ENCODE measurements around the gene PRAMEF5.
"Not testable (repeated sequence)": the region's sequence is repeated elsewhere in the genome, so short reads cannot be mapped to it uniquely, and the experiment has no call there.

The PRAMEF5 gene

GRCh38 chr1:13230601-13231000 is 23.4 kb upstream of the PRAMEF5 start:
- not testable (repeated sequence) for H3K27ac ChIP-seq (ENCODE audit: low read depth, low read length); H3K4me3 ChIP-seq (ENCODE audit: low read depth in 1 of 5, low read length in 5 of 5); H3K27me3 ChIP-seq (ENCODE audit: control insufficient read depth in 5 of 5, insufficient read depth in 4 of 5, low read length in 5 of 5); H3K9me3 ChIP-seq (ENCODE audit: control insufficient read depth in 5 of 5, low read length in 5 of 5); H3K36me3 ChIP-seq (ENCODE audit: control insufficient read depth in 5 of 5, insufficient read depth in 5 of 5, low read length in 5 of 5); H3K4me1 ChIP-seq (ENCODE audit: control insufficient read depth in 5 of 5, insufficient read depth in 5 of 5, low read length in 5 of 5); H3K9ac ChIP-seq (ENCODE audit: low read length in 5 of 5)

- H3K27me3 ChIP-seq (ENCODE audit: control insufficient read depth in 5 of 5, insufficient read depth in 4 of 5, low read length in 5 of 5); H3K4me1 ChIP-seq (ENCODE audit: control insufficient read depth in 5 of 5, insufficient read depth in 5 of 5, low read length in 5 of 5); H3K36me3 ChIP-seq (ENCODE audit: control insufficient read depth in 5 of 5, insufficient read depth in 5 of 5, low read length in 5 of 5); H3K4me3 ChIP-seq (ENCODE audit: low read depth in 1 of 5, low read length in 5 of 5); H3K27ac ChIP-seq (ENCODE audit: low read depth, low read length); H3K9ac ChIP-seq (ENCODE audit: low read length in 5 of 5); H3K9me3 ChIP-seq (ENCODE audit: control insufficient read depth in 5 of 5, low read length in 5 of 5): not testable (repeated sequence)
These were observed 22.8 kb upstream of the PRAMEF5 start for GRCh38 chr1:13231061-13231750.

GRCh38 chr1:13232056-13232455 is 21.9 kb upstream of the PRAMEF5 start:
- not testable (repeated sequence) for H3K9ac ChIP-seq (ENCODE audit: low read length in 5 of 5); H3K27ac ChIP-seq (ENCODE audit: low read depth, low read length); H3K27me3 ChIP-seq (ENCODE audit: control insufficient read depth in 5 of 5, insufficient read depth in 4 of 5, low read length in 5 of 5); H3K4me1 ChIP-seq (ENCODE audit: control insufficient read depth in 5 of 5, insufficient read depth in 5 of 5, low read length in 5 of 5); H3K4me3 ChIP-seq (ENCODE audit: low read depth in 1 of 5, low read length in 5 of 5); H3K9me3 ChIP-seq (ENCODE audit: control insufficient read depth in 5 of 5, low read length in 5 of 5); H3K36me3 ChIP-seq (ENCODE audit: control insufficient read depth in 5 of 5, insufficient read depth in 5 of 5, low read length in 5 of 5)

GRCh38 chr1:13234057-13234456 is 19.9 kb upstream of the PRAMEF5 start:
- H3K4me3 ChIP-seq (ENCODE audit: low read depth in 1 of 5, low read length in 5 of 5); H3K27me3 ChIP-seq (ENCODE audit: control insufficient read depth in 5 of 5, insufficient read depth in 4 of 5, low read length in 5 of 5); H3K36me3 ChIP-seq (ENCODE audit: control insufficient read depth in 5 of 5, insufficient read depth in 5 of 5, low read length in 5 of 5); H3K9me3 ChIP-seq (ENCODE audit: control insufficient read depth in 5 of 5, low read length in 5 of 5); H3K27ac ChIP-seq (ENCODE audit: low read depth, low read length); H3K9ac ChIP-seq (ENCODE audit: low read length in 5 of 5); H3K4me1 ChIP-seq (ENCODE audit: control insufficient read depth in 5 of 5, insufficient read depth in 5 of 5, low read length in 5 of 5): not testable (repeated sequence)

GRCh38 chr1:13237572-13237971 is 16.4 kb upstream of the PRAMEF5 start:
- H3K36me3 ChIP-seq (ENCODE audit: control insufficient read depth in 5 of 5, insufficient read depth in 5 of 5, low read length in 5 of 5); H3K4me1 ChIP-seq (ENCODE audit: control insufficient read depth in 5 of 5, insufficient read depth in 5 of 5, low read length in 5 of 5); H3K9me3 ChIP-seq (ENCODE audit: control insufficient read depth in 5 of 5, low read length in 5 of 5); H3K27ac ChIP-seq (ENCODE audit: low read depth, low read length); H3K27me3 ChIP-seq (ENCODE audit: control insufficient read depth in 5 of 5, insufficient read depth in 4 of 5, low read length in 5 of 5); H3K4me3 ChIP-seq (ENCODE audit: low read depth in 1 of 5, low read length in 5 of 5); H3K9ac ChIP-seq (ENCODE audit: low read length in 5 of 5): not testable (repeated sequence)

GRCh38 chr1:13239633-13240032 is 14.4 kb upstream of the PRAMEF5 start:
- not testable (repeated sequence) for H3K9ac ChIP-seq (ENCODE audit: low read length in 5 of 5); H3K4me1 ChIP-seq (ENCODE audit: control insufficient read depth in 5 of 5, insufficient read depth in 5 of 5, low read length in 5 of 5); H3K4me3 ChIP-seq (ENCODE audit: low read depth in 1 of 5, low read length in 5 of 5); H3K36me3 ChIP-seq (ENCODE audit: control insufficient read depth in 5 of 5, insufficient read depth in 5 of 5, low read length in 5 of 5); H3K27ac ChIP-seq (ENCODE audit: low read depth, low read length); H3K27me3 ChIP-seq (ENCODE audit: control insufficient read depth in 5 of 5, insufficient read depth in 4 of 5, low read length in 5 of 5); H3K9me3 ChIP-seq (ENCODE audit: control insufficient read depth in 5 of 5, low read length in 5 of 5)

- not testable (repeated sequence) for H3K27me3 ChIP-seq (ENCODE audit: control insufficient read depth in 5 of 5, insufficient read depth in 4 of 5, low read length in 5 of 5); H3K36me3 ChIP-seq (ENCODE audit: control insufficient read depth in 5 of 5, insufficient read depth in 5 of 5, low read length in 5 of 5); H3K4me1 ChIP-seq (ENCODE audit: control insufficient read depth in 5 of 5, insufficient read depth in 5 of 5, low read length in 5 of 5); H3K4me3 ChIP-seq (ENCODE audit: low read depth in 1 of 5, low read length in 5 of 5); H3K9me3 ChIP-seq (ENCODE audit: control insufficient read depth in 5 of 5, low read length in 5 of 5); H3K9ac ChIP-seq (ENCODE audit: low read length in 5 of 5); H3K27ac ChIP-seq (ENCODE audit: low read depth, low read length)
These were observed 10.3 kb upstream of the PRAMEF5 start for GRCh38 chr1:13243536-13244263.

- H3K9ac ChIP-seq (ENCODE audit: low read length in 5 of 5); H3K9me3 ChIP-seq (ENCODE audit: control insufficient read depth in 5 of 5, low read length in 5 of 5); H3K27me3 ChIP-seq (ENCODE audit: control insufficient read depth in 5 of 5, insufficient read depth in 4 of 5, low read length in 5 of 5); H3K4me3 ChIP-seq (ENCODE audit: low read depth in 1 of 5, low read length in 5 of 5); H3K36me3 ChIP-seq (ENCODE audit: control insufficient read depth in 5 of 5, insufficient read depth in 5 of 5, low read length in 5 of 5); H3K27ac ChIP-seq (ENCODE audit: low read depth, low read length); H3K4me1 ChIP-seq (ENCODE audit: control insufficient read depth in 5 of 5, insufficient read depth in 5 of 5, low read length in 5 of 5): not testable (repeated sequence)
These were observed 8.0 kb upstream of the PRAMEF5 start for GRCh38 chr1:13245841-13246553.

GRCh38 chr1:13246554-13246871 is 7.5 kb upstream of the PRAMEF5 start:
- not testable (repeated sequence) for H3K36me3 ChIP-seq (ENCODE audit: control insufficient read depth in 5 of 5, insufficient read depth in 5 of 5, low read length in 5 of 5); H3K27ac ChIP-seq (ENCODE audit: low read depth, low read length); H3K27me3 ChIP-seq (ENCODE audit: control insufficient read depth in 5 of 5, insufficient read depth in 4 of 5, low read length in 5 of 5); H3K9me3 ChIP-seq (ENCODE audit: control insufficient read depth in 5 of 5, low read length in 5 of 5); H3K4me3 ChIP-seq (ENCODE audit: low read depth in 1 of 5, low read length in 5 of 5); H3K9ac ChIP-seq (ENCODE audit: low read length in 5 of 5); H3K4me1 ChIP-seq (ENCODE audit: control insufficient read depth in 5 of 5, insufficient read depth in 5 of 5, low read length in 5 of 5)

GRCh38 chr1:13247122-13247521 is 6.9 kb upstream of the PRAMEF5 start:
- H3K4me3 ChIP-seq (ENCODE audit: low read depth in 1 of 5, low read length in 5 of 5); H3K9ac ChIP-seq (ENCODE audit: low read length in 5 of 5); H3K27ac ChIP-seq (ENCODE audit: low read depth, low read length); H3K4me1 ChIP-seq (ENCODE audit: control insufficient read depth in 5 of 5, insufficient read depth in 5 of 5, low read length in 5 of 5); H3K27me3 ChIP-seq (ENCODE audit: control insufficient read depth in 5 of 5, insufficient read depth in 4 of 5, low read length in 5 of 5); H3K36me3 ChIP-seq (ENCODE audit: control insufficient read depth in 5 of 5, insufficient read depth in 5 of 5, low read length in 5 of 5); H3K9me3 ChIP-seq (ENCODE audit: control insufficient read depth in 5 of 5, low read length in 5 of 5): not testable (repeated sequence)

Measured in subcutaneous abdominal adipose tissue (tissue), 5 donors.